ENCODE data around the gene PALM3. TPM values are rescaled to one million over a fixed set of nuclear protein-coding genes. Genes with fewer than 3 reads are reported as not detected.
A peak's percentile ranks its signal among the peaks of the same experiment; 100 is the strongest.

Gene PALM3
- polyA plus RNA-seq, 3 donors, result 22.7 to 30.3 (median 23.0) TPM

DNA sequence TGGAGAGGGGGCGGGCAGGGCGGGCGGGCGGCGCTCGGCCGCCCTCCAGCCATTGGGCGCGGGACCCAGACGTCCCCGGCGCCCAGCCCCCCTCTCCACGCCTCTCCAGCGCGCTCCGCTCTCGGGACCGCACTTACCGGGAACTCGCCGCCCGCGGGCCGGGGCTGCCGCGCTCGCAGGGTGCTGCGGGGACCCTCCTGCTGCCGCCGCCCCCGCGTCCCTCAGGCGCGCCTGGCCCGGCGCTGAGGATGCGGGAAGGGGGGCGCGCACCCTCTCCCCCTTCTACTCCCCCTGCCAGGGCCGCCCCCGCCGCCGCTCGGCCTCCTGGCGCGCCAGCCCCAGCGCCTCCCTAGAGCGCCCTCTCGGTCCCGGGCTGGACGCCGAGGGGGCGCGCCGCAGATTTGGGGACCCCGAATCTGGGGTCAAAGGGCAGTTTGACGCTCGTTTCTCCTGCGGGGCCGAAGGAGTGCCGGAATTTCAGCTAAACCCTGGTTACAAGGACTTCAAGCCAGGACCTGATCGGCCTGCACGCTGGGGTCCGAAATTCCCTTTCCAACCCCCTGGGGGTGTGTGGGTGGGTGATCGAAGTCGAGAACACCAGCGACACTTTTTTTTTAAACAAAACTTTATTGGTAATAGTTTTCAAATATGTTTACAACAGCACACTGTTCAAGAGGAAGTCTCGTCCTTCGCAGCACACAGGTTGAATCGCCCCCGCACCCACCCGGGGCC lies 29.4 kb upstream of the PALM3 start:
- no peak for DNase-seq

DNA sequence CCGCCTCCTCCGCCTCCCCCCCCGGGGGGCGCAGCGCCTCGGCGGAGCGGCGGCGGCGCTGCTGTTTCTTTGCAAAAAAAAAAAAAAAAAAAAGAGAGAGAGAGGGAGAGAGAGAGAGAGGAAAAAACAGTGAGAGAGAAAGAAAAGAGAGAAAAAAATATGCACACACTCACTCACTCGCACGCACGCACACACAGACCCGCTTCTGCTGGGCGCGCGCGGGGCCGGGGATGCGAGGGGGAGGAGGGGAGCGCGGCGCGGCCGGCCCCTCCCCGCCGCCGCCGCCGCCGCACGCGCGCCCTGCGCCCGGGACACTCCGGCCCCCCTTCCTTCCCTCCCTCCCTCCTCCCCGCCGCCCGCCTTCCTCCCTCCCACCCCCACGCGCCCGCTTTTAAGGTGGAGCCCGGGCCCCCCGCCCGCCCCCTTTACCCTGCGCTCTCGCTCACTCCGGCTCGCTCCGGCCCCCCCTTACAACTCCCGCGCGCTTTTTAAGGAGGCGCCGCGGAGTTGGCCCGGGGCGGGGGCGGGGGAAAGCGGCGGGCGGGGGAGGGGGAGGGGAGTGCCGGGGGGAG lies 28.7 kb upstream of the PALM3 start, which contains the start of gene SAMD1:
SAMD1 (minus strand) TSS at position 243 of the 572 bp plus-strand sequence.
- peak; percentile 94 for DNase-seq

GRCh38 chr19:14089662-14090508 lies 28.0 kb upstream of the PALM3 start:
- no peak for DNase-seq

DNA sequence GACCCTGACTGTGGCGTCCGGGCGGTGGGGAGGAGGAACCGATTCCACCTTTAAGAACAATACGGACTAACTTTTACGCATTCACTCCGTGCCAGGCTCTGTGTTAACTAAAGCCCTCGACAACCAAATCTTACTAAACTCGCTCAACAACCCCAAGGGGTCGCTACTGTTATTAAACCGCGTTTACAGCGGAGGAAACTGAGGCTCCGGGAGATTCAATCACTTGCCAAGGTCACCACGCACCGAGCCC lies 27.5 kb upstream of the PALM3 start:
- DNase-seq, result no peak

GRCh38 chr19:14088634-14089411 lies 26.9 kb upstream of the PALM3 start:
- DNase-seq, result no peak

- DNase-seq, result no peak
Observed at GRCh38 chr19:14086098-14086497, 24.2 kb upstream of the PALM3 start.

DNA sequence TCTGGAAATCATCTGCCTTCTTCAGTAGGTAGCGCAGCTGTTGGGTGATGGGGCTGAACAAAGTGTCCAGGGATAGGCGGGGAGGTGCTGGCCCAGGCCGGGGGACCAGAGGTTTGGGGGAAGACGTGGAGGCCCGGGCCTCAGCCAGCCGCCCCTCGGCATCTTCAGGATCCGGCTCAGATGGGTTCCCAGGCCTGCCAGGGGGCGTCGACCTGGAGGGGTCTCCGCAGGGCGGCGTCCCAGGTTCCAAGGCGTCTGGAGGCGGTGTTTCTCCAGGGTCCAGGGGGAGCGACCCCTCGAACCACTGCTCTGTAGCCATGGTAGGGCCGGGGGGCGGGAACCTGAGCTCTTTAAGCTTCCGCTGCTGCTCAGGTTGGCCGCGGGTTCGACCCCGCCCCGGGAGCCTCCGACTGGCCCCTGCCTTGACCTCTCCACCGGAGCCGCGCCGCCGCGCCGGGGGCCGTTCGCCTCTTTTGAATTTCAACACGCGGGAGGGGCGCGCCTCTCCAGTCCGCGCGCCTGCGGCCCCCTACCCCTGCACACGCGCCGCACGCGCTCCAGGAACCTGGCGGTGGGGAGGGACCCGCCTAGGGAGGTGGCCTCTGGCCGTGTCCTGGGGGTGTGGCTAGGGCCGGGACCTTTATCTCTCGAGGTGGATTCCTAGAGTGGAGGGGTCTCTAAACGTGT lies 23.6 kb upstream of the PALM3 start, which contains the start of gene C19orf67:
C19orf67 (minus strand) TSS at position 475 of the 687 bp plus-strand sequence; CDS start at position 319, 156 bp downstream.
- no peak for DNase-seq

DNA sequence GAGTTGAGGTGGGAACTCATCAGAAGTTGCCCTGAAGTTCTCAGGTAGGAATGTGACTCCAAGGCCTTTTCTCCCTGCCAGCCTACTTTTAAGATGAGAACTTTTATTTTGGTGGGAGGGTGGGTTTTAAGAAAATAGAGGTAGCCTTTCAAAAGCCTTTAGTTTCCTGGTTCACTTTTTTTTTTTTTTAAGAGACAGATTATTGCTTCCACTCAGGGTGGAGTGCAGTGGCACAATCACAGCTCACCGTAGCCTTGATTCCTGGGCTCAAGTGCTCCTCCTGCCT lies 20.7 kb upstream of the PALM3 start:
- DNase-seq, result no peak

- no peak for DNase-seq
Observed at GRCh38 chr19:14081797-14082674, 20.2 kb upstream of the PALM3 start.

DNA sequence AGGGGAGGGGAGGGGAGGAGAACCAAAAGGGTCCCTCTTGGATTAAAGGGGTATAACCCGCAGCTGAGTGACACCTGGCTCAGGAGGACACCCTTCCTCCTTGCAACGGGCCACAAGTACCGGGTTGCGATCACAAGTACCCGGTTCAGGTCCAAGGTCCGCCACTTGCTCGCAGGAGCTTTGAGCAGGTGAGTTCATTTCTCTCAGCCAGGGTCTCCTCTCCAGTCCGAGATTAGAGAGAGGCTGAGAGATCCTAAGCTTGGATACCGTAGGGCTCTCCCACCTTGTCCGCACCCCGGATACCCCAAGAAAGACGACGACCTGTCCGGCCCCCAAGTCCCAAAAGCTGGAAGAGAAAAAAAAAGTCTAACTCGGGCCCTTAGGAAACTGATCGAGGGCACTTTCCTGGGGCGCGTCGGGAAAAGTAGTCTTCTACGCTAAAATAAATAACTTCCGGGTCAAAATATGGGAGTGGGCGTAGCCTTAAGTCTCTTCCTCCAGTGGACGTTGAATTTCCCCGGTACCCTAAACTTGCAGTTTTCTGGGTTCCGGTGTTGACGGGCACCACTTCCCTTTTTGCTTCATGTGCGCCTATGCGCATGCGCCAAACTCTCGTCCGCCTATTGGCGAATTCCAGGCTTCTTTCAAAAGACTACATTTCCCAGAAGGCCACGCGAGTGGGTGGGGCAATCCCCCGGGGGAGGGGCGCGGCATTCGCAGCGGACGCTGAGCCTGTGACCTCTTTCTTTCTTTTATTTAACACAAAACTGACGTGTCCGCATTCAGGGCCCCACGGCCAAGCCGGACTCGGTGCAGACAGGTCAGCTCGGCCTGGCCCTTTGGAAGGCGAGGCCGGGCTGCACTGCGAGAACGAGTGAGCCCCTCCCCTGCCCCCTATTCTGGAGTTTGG lies 19.3 kb upstream of the PALM3 start:
- peak; percentile 100 for DNase-seq

DNA sequence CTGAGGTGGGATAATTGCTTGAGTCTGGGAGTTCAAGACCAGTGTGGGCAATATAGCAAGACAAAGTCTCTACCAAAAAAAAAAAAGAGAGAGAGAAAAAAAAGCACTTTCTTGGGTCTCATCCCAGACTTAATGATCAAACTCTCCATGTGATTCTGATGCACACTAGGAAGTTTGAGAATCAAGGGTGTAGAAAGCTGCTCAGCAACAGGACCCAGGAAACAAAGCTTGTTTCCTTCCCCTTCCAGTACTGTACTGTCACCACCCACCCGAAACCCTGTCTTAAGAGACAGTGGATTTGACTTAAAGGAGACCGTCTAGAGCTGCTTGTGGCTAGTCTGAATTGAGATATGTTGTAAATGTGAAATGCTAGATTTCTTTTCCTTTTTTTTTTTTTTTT lies 16.5 kb upstream of the PALM3 start:
- no peak for DNase-seq

DNA sequence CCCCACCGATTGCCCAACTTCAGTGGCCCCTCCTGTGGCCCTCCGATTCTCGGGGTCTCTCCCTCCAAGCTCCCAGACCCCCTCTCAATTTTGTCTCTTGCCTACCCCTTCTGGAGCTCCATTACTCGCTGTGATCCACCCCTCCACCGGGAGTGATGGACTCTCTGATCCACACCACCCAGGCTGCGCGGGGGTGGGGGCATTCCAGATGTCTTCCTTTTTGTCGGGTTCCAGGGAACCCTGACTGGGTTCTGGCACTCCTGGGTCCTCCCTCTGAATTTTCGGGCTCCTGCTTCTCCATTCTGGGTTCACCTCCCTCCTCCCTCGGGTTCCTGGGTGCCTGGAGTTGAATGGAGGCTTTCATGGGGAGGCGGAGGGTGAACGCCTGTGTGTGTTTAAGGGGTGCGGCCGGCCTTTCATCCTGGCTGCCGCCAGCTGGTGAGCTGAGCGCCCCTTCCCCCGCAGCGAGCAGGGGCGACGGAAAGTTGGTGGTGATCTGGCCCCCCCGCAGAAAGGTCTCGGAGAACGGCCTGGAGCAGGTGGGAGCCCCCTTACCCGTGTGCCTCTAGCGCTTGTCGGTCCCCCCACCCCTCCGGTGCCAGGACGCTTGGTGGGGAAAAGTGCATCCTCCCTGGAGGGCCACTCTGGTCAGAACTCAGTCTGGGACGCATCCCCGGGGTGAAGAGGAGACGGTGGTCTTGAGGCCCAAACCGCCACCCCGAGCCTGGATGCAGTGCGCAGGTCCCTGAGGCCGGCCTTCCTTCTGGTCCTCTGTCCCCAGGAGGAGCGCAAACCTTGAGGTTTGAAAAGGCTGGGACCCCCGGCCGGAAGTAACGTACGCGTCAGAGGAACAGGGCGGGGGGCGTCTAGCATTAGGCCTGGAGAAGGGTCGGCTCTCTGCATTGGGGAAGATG lies 12.3 kb upstream of the PALM3 start:
- DNase-seq, result no peak

DNA sequence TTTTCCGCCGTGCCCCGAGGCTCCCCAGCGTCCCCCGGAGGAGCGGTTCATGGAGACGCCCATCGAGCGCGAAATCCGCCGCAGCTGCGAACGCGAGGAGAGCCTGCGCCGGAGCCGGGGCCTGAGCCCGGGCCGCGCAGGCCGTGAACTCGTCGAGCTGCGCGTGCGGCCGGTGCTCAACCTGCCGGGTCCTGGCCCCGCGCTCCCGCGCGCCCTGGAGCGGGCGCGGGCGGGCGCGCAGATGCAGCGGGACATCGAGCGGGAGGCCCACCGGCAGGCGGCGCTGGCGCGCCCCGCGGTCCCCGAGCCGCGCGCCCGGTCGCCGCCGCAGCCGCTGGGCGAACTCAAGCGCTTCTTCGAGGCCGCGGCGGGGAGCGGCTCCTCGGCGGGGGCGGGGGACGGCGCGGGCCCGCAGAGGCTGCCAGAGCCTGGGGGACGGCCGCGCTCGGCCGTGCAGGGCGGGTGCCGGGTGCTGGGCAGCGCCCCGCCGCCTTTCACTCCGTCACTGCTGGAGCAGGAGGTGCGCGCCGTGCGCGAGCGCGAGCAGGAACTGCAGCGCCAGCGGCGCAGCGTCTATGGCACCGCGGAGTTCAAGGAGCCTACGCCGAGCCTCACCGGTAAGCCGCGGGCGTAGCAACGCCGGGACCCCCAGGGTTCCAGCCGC lies 11.5 kb upstream of the PALM3 start:
- no peak for DNase-seq

DNA sequence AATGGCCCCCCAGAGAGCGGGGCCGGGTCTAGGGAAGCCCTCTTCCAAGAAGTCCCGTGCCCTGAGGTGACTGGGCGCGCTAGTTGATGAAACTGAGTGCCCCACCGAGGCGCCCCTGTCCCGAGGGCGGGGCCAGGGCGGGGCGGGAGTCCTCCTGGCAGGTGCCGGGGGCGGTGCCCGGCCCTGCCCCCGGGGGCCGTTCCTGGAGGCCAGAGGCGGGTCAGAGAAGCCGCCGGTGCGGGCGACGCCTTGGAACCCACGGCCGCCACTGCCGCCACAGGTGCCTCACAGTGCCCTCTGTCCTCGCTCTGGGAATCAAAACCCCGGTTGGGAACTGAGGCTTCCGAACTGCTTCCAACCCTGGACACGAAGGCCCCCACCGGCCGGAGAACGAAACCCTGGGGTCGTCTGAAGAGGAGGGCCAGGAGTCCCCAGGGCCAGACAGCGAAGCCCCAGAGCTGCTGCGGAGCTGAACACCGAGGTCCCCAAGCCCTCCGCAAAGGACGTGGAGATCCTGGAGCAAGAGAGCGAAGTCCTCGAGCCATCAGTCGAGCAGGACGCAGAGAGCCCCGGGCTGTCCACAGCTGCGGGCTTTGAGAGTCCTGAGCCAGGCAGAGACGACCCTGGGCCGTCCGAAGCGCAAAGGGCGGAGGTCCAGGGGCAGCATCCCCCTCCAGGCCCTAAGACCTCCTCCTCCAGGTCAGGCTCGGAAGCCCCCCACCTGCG lies 10.8 kb upstream of the PALM3 start, which contains the start of gene MISP3:
MISP3 (plus strand) TSS at position 252 of the 726 bp plus-strand sequence. CDS start 524 bp downstream, outside the sequence.
- no peak for DNase-seq

DNA sequence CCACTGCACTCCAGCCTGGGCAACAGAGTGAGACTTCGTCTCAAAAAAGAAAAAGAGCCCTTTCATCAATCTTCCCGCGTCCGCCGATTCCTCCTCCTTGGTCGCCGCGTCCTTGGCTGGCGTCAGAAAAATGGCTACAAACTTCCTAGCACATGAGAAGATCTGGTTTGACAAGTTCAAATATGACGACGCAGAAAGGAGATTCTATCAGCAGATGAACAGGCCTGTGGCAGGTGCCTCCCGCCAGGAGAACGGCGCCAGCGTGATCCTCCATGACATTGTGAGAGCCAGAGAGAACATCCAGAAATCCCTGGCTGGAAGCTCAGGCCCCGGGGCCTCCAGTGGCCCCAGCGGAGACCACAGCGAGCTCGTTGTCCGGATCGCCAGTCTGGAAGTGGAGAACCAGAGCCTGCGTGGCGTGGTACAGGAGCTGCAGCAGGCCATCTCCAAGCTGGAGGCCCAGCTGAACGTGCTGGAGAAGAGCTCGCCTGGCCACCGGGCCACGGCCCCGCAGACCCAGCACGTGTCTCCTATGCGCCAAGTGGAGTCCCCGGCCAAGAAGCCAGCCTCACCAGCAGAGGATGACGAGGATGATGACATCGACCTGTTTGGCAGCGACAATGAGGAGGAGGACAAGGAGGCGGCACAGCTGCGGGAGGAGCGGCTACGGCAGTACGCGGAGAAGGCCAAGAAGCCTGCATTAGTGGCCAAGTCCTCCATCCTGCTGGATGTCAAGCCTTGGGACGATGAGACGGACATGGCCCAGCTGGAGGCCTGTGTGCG lies 8.6 kb upstream of the PALM3 start:
- no peak for DNase-seq

DNA sequence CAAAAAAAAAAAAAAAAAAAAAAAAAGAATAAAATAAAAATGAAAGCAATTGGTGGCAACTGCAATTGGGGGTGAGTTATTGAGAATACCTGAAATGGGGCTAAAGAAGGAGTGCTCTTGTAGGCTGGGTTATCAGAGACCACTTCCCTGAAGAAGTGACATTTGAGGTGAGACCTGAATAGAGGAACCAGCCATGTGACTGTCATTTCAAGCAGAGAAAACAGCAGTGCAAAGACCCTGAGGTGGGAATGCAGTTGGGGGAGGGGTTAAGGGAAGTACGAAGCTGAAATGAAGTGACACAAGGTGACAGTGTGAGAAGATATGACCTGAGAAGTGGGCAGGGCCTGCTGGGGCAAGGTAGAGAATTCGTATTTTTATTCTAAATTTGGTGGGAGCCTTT lies 4.3 kb upstream of the PALM3 start:
- no peak for DNase-seq

All from renal pelvis (tissue), 4 donors.